H9 (cell line): Measurements from ENCODE around the gene ANKS1B. TPM values are rescaled to one million over a fixed set of nuclear protein-coding genes. Genes with fewer than 3 reads are reported as not detected.

ENCODE experiments used
- DNase-seq: peaks from one replicate; pipeline ENCODE4 v3.0.0-alpha.2; 2017
- H2AFZ ChIP-seq: one replicate; pipeline ENCODE4 v1.6.1; 2013; ENCODE audit warnings: mild to moderate bottlenecking, low read length, control low read depth, moderate library complexity
- H2AK5ac ChIP-seq: 2 replicates; pipeline ENCODE4 v1.6.1; 2013; ENCODE audit warnings: low read length, control low read depth, mixed read lengths; ENCODE audit not compliant: insufficient read length
- H2BK120ac ChIP-seq: one replicate; pipeline ENCODE4 v1.6.1; 2013; ENCODE audit warnings: low read depth, mild to moderate bottlenecking, low read length, control low read depth, inconsistent platforms; ENCODE audit not compliant: poor library complexity, severe bottlenecking
- H2BK12ac ChIP-seq: 2 replicates; pipeline ENCODE4 v1.6.1; 2013; ENCODE audit warnings: low read length, control low read depth, mixed read lengths, low read depth; ENCODE audit not compliant: insufficient read length
- H2BK15ac ChIP-seq: 2 replicates; pipeline ENCODE4 v1.6.1; 2013; ENCODE audit warnings: low read depth, low read length, control low read depth
- H2BK20ac ChIP-seq: one replicate; pipeline ENCODE4 v1.6.1; 2013; ENCODE audit warnings: low read depth, mild to moderate bottlenecking, low read length, control low read depth, inconsistent platforms; ENCODE audit not compliant: poor library complexity, severe bottlenecking
- H2BK5ac ChIP-seq: 2 replicates; pipeline ENCODE4 v1.6.1; 2013; ENCODE audit warnings: low read length, control low read depth, mixed read lengths; ENCODE audit not compliant: insufficient read length
- H3K14ac ChIP-seq: 2 replicates; pipeline ENCODE4 v1.6.1; 2013; ENCODE audit warnings: low read length, control low read depth; ENCODE audit not compliant: insufficient read depth
- H3K18ac ChIP-seq: 2 replicates; pipeline ENCODE4 v1.6.1; 2013; ENCODE audit warnings: low read depth, mild to moderate bottlenecking, mixed read lengths, low read length, control low read depth; ENCODE audit not compliant: insufficient read length
- H3K23ac ChIP-seq: 2 replicates; pipeline ENCODE4 v1.6.1; 2013; ENCODE audit warnings: low read length, control low read depth, mixed read lengths, low read depth; ENCODE audit not compliant: insufficient read length
- H3K23me2 ChIP-seq: 2 replicates; pipeline ENCODE4 v1.6.1; 2013; ENCODE audit warnings: low read depth, mild to moderate bottlenecking, mixed read lengths, low read length, control low read depth; ENCODE audit not compliant: insufficient read length, poor library complexity, severe bottlenecking
- H3K27ac ChIP-seq: 2 replicates; pipeline ENCODE4 v1.5.1; 2013; ENCODE audit warnings: low read length, control low read depth, mixed read lengths, low read depth; ENCODE audit not compliant: insufficient read length
- H3K27me3 ChIP-seq: 2 replicates; pipeline ENCODE4 v1.6.1; 2013; ENCODE audit warnings: low read length, control low read depth, inconsistent platforms; ENCODE audit not compliant: insufficient read depth
- H3K4ac ChIP-seq: 2 replicates; pipeline ENCODE4 v1.6.1; 2013; ENCODE audit warnings: low read depth, mild to moderate bottlenecking, control low read depth, inconsistent platforms, low read length, moderate library complexity
- H3K4me1 ChIP-seq: 2 replicates; pipeline ENCODE4 v1.6.1; 2013; ENCODE audit warnings: low read length, control low read depth, inconsistent platforms; ENCODE audit not compliant: insufficient read depth
- H3K4me2 ChIP-seq: 2 replicates; pipeline ENCODE4 v1.6.1; 2013; ENCODE audit warnings: low read length, control low read depth, mixed read lengths; ENCODE audit not compliant: insufficient read length, insufficient read depth
- H3K56ac ChIP-seq: 2 replicates; pipeline ENCODE4 v1.6.1; 2013; ENCODE audit warnings: low read depth, mild to moderate bottlenecking, mixed read lengths, low read length, control low read depth; ENCODE audit not compliant: insufficient read length
- H3K79me1 ChIP-seq: 2 replicates; pipeline ENCODE4 v1.6.1; 2013; ENCODE audit warnings: low read depth, mild to moderate bottlenecking, moderate library complexity, low read length, control low read depth, inconsistent platforms; ENCODE audit not compliant: insufficient read depth, poor library complexity, severe bottlenecking
- H3K79me2 ChIP-seq: 2 replicates; pipeline ENCODE4 v1.6.1; 2013; ENCODE audit warnings: low read length, control low read depth, inconsistent platforms; ENCODE audit not compliant: insufficient read depth
- H3K9ac ChIP-seq: 2 replicates; pipeline ENCODE4 v1.6.1; 2013; ENCODE audit warnings: low read length, control low read depth, mixed read lengths; ENCODE audit not compliant: insufficient read length; ENCODE audit errors: extremely low read depth
- H3K9me3 ChIP-seq: one replicate; pipeline ENCODE4 v1.6.1; 2013; ENCODE audit warnings: low read depth, low read length, inconsistent platforms; ENCODE audit not compliant: control insufficient read depth
- H3T11ph ChIP-seq: one replicate; pipeline ENCODE4 v1.6.1; 2013; ENCODE audit warnings: mild to moderate bottlenecking, low read length, control low read depth, inconsistent platforms
- H4K20me1 ChIP-seq: one replicate; pipeline ENCODE4 v1.6.1; 2013; ENCODE audit not compliant: control insufficient read depth, insufficient read length, insufficient read depth
- H4K5ac ChIP-seq: 2 replicates; pipeline ENCODE4 v1.6.1; 2013; ENCODE audit warnings: low read depth, mild to moderate bottlenecking, mixed read lengths, low read length, control low read depth; ENCODE audit not compliant: insufficient read length
- H4K8ac ChIP-seq: replicated peaks from 2 replicates; pipeline ENCODE4 v1.6.1; 2013; ENCODE audit warnings: low read length, control low read depth, mixed read lengths, low read depth; ENCODE audit not compliant: insufficient read length
- H4K91ac ChIP-seq: 2 replicates; pipeline ENCODE4 v1.6.1; 2013; ENCODE audit warnings: low read depth, mild to moderate bottlenecking, moderate library complexity, mixed read lengths, low read length, control low read depth; ENCODE audit not compliant: insufficient read length
- H3K27ac Mint-ChIP-seq, 3 experiments: 2 replicates in 2 of 3; 3 replicates in 1 of 3; pipeline ENCODE4 v1.8.0; 2020 to 2021; ENCODE audit warnings: mixed read lengths in 3 of 3, mild to moderate bottlenecking in 1 of 3, moderate library complexity in 1 of 3
- H3K27me3 Mint-ChIP-seq: 2 replicates; pipeline ENCODE4 v1.8.0; 2021; ENCODE audit warnings: low read depth, mild to moderate bottlenecking, moderate library complexity, mixed read lengths
- H3K36me3 Mint-ChIP-seq, 3 experiments: 2 replicates in 2 of 3; 3 replicates in 1 of 3; pipeline ENCODE4 v1.8.0; 2020 to 2021; ENCODE audit warnings: low read depth in 3 of 3, mixed read lengths in 3 of 3; ENCODE audit not compliant: insufficient read depth in 1 of 3
- H3K4me1 Mint-ChIP-seq, 2 experiments: 2 replicates each; pipeline ENCODE4 v1.8.0; 2020; ENCODE audit warnings: mixed read lengths in 2 of 2
- H3K4me3 Mint-ChIP-seq, 2 experiments: 2 replicates in 1 of 2; 3 replicates in 1 of 2; pipeline ENCODE4 v1.8.0; 2020 to 2021; ENCODE audit warnings: mild to moderate bottlenecking in 2 of 2, mixed read lengths in 2 of 2, moderate library complexity in 1 of 2
- H3K9me3 Mint-ChIP-seq, 2 experiments: 2 replicates in 1 of 2; 3 replicates in 1 of 2; pipeline ENCODE4 v1.8.0; 2020; ENCODE audit warnings: mild to moderate bottlenecking in 2 of 2, mixed read lengths in 2 of 2, moderate library complexity in 1 of 2
- CTCF ChIP-seq: fragments of 200-600 bp; sonication (generic); conservative IDR thresholded peaks from 3 replicates; pipeline ENCODE4 v1.8.0; 2021; ENCODE audit warnings: antibody characterized with exemption, mild to moderate bottlenecking
- WGBS: extraction: QIAGEN DNeasy Blood & Tissue Kit; methylation state at CpG from one replicate; pipeline ENCODE4 v1.1.7; 2013; ENCODE audit warnings: missing lambda C conversion rate, low lambda C conversion rate, mixed read lengths; ENCODE audit not compliant: insufficient read length; ENCODE audit errors: extremely low coverage; 5-methylcytosine and 5-hydroxymethylcytosine counted together
- total RNA-seq: library from RNA; stranded (reverse); gene quantifications from 2 replicates; pipeline ENCODE4 v1.2.1, GENCODE V29; 2021

Gene ANKS1B
- total RNA-seq, 1 experiment from 2014 or later = 4.1 TPM

- H3K4me2 ChIP-seq = no peak overlapping the region
- no peak overlapping the region for H3K56ac ChIP-seq
- no peak overlapping the region for H2BK20ac ChIP-seq
- no peak overlapping the region for H2AFZ ChIP-seq
- no peak for DNase-seq
- no peaks in the 10 kb centered on the region for H3K27me3 ChIP-seq
- H3K27ac Mint-ChIP-seq = no peak overlapping the region
- no peak overlapping the region for H2BK120ac ChIP-seq
- peaks cover 8 to 9% of the 10 kb centered on the region in 2 experiments for H3K4me1 Mint-ChIP-seq
- H2BK15ac ChIP-seq = no peak overlapping the region
- no peaks in the 10 kb centered on the region for H3K27me3 Mint-ChIP-seq
- H3K27ac ChIP-seq = no peak overlapping the region
- no peak overlapping the region for H3T11ph ChIP-seq
- H3K4ac ChIP-seq = no peak overlapping the region
- no peak overlapping the region for H3K23ac ChIP-seq
- H2AK5ac ChIP-seq = no peak overlapping the region
- H3K9ac ChIP-seq = no peak overlapping the region
- no peak overlapping the region for H3K4me3 Mint-ChIP-seq
- no peaks in the 10 kb centered on the region for H3K79me2 ChIP-seq
- H2BK5ac ChIP-seq = no peak overlapping the region
- WGBS = no CpG with 5 or more reads among the region's 1 CpG
- H3K79me1 ChIP-seq = no peaks in the 10 kb centered on the region
- H3K9me3 Mint-ChIP-seq = no peaks in the 10 kb centered on the region
- H3K14ac ChIP-seq = no peak overlapping the region
- H2BK12ac ChIP-seq = no peak overlapping the region
- H3K4me1 ChIP-seq = no peaks in the 10 kb centered on the region
- H4K20me1 ChIP-seq = no peaks in the 10 kb centered on the region
- H4K8ac ChIP-seq = no peak overlapping the region
- no peak overlapping the region for H3K18ac ChIP-seq
- no peak for TF ChIP-seq CTCF
- no peaks in the 10 kb centered on the region for H3K23me2 ChIP-seq
- H3K9me3 ChIP-seq = no peaks in the 10 kb centered on the region
- H4K5ac ChIP-seq = no peak overlapping the region
- no peaks in the 10 kb centered on the region for H3K36me3 Mint-ChIP-seq
- H4K91ac ChIP-seq = no peak overlapping the region
Measured at GRCh38 chr12:99766408-99766807, 218.3 kb downstream of the ANKS1B start.
